ENCODE measurements around the gene UNC5C.

DNA sequence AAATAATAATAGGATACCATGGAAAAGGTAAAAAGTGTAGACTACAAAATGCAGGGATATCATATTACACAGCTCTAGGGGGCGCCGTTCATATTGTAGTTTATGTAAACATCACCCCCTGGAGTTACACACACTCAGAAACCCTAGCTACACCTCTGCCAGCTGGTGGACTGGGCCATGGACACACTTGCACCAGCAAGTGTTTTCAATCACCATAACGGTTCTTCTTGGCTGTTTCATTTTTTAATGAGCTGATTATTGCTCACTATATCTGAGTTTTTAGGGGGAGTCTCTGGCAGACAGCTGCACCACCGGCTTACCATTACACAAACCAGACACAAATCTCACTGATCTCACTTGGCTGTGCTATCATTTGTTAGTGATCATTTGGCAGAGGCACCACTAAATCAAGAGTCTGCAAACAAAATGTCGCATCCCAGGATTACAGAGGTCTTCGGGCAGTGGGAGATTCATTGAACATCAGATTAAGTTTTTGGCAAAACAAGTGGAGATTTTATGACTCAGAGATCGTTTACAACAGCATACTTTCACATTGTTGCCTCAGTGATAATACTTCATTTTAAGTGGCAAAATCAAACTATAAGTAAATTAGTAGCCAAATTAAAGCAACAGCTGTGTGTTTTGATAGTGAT is 185.7 kb downstream of the UNC5C start:
- TF ChIP-seq, protein P1, sequence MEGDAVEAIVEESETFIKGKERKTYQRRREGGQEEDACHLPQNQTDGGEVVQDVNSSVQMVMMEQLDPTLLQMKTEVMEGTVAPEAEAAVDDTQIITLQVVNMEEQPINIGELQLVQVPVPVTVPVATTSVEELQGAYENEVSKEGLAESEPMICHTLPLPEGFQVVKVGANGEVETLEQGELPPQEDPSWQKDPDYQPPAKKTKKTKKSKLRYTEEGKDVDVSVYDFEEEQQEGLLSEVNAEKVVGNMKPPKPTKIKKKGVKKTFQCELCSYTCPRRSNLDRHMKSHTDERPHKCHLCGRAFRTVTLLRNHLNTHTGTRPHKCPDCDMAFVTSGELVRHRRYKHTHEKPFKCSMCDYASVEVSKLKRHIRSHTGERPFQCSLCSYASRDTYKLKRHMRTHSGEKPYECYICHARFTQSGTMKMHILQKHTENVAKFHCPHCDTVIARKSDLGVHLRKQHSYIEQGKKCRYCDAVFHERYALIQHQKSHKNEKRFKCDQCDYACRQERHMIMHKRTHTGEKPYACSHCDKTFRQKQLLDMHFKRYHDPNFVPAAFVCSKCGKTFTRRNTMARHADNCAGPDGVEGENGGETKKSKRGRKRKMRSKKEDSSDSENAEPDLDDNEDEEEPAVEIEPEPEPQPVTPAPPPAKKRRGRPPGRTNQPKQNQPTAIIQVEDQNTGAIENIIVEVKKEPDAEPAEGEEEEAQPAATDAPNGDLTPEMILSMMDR (conservative IDR thresholded peaks at IDR 0.05; ENCODE audit: low read depth, low read length), result no peak
- TF ChIP-seq POLR2A (IDR thresholded peaks at IDR 0.05; ENCODE audit: low read depth, low read length), result no peak
- no peak for TF ChIP-seq RFX5 (IDR thresholded peaks at IDR 0.05; ENCODE audit: low read depth, low read length)
- no peak for TF ChIP-seq FOS (IDR thresholded peaks at IDR 0.05; ENCODE audit: low read depth, low read length)
- no peak for TF ChIP-seq CHD1 (IDR thresholded peaks at IDR 0.05; ENCODE audit: low read depth, low read length)
- no peak for TF ChIP-seq MAFK (IDR thresholded peaks at IDR 0.05; ENCODE audit: low read depth, low read length)
